H9 (cell line): ENCODE results near the gene ELOVL2. TPM values are rescaled to one million over a fixed set of nuclear protein-coding genes. Genes with fewer than 3 reads are reported as not detected.

ENCODE experiments used
- DNase-seq: peaks from one replicate; pipeline ENCODE4 v3.0.0-alpha.2; 2017
- H2AFZ ChIP-seq: one replicate; pipeline ENCODE4 v1.6.1; 2013; ENCODE audit warnings: mild to moderate bottlenecking, low read length, control low read depth, moderate library complexity
- H2AK5ac ChIP-seq: 2 replicates; pipeline ENCODE4 v1.6.1; 2013; ENCODE audit warnings: low read length, control low read depth, mixed read lengths; ENCODE audit not compliant: insufficient read length
- H2BK120ac ChIP-seq: one replicate; pipeline ENCODE4 v1.6.1; 2013; ENCODE audit warnings: low read depth, mild to moderate bottlenecking, low read length, control low read depth, inconsistent platforms; ENCODE audit not compliant: poor library complexity, severe bottlenecking
- H2BK12ac ChIP-seq: 2 replicates; pipeline ENCODE4 v1.6.1; 2013; ENCODE audit warnings: low read length, control low read depth, mixed read lengths, low read depth; ENCODE audit not compliant: insufficient read length
- H2BK15ac ChIP-seq: 2 replicates; pipeline ENCODE4 v1.6.1; 2013; ENCODE audit warnings: low read depth, low read length, control low read depth
- H2BK20ac ChIP-seq: one replicate; pipeline ENCODE4 v1.6.1; 2013; ENCODE audit warnings: low read depth, mild to moderate bottlenecking, low read length, control low read depth, inconsistent platforms; ENCODE audit not compliant: poor library complexity, severe bottlenecking
- H2BK5ac ChIP-seq: 2 replicates; pipeline ENCODE4 v1.6.1; 2013; ENCODE audit warnings: low read length, control low read depth, mixed read lengths; ENCODE audit not compliant: insufficient read length
- H3K14ac ChIP-seq: 2 replicates; pipeline ENCODE4 v1.6.1; 2013; ENCODE audit warnings: low read length, control low read depth; ENCODE audit not compliant: insufficient read depth
- H3K18ac ChIP-seq: 2 replicates; pipeline ENCODE4 v1.6.1; 2013; ENCODE audit warnings: low read depth, mild to moderate bottlenecking, mixed read lengths, low read length, control low read depth; ENCODE audit not compliant: insufficient read length
- H3K23ac ChIP-seq: 2 replicates; pipeline ENCODE4 v1.6.1; 2013; ENCODE audit warnings: low read length, control low read depth, mixed read lengths, low read depth; ENCODE audit not compliant: insufficient read length
- H3K23me2 ChIP-seq: 2 replicates; pipeline ENCODE4 v1.6.1; 2013; ENCODE audit warnings: low read depth, mild to moderate bottlenecking, mixed read lengths, low read length, control low read depth; ENCODE audit not compliant: insufficient read length, poor library complexity, severe bottlenecking
- H3K27ac ChIP-seq: 2 replicates; pipeline ENCODE4 v1.5.1; 2013; ENCODE audit warnings: low read length, control low read depth, mixed read lengths, low read depth; ENCODE audit not compliant: insufficient read length
- H3K27me3 ChIP-seq: 2 replicates; pipeline ENCODE4 v1.6.1; 2013; ENCODE audit warnings: low read length, control low read depth, inconsistent platforms; ENCODE audit not compliant: insufficient read depth
- H3K4ac ChIP-seq: 2 replicates; pipeline ENCODE4 v1.6.1; 2013; ENCODE audit warnings: low read depth, mild to moderate bottlenecking, control low read depth, inconsistent platforms, low read length, moderate library complexity
- H3K4me1 ChIP-seq: 2 replicates; pipeline ENCODE4 v1.6.1; 2013; ENCODE audit warnings: low read length, control low read depth, inconsistent platforms; ENCODE audit not compliant: insufficient read depth
- H3K4me2 ChIP-seq: 2 replicates; pipeline ENCODE4 v1.6.1; 2013; ENCODE audit warnings: low read length, control low read depth, mixed read lengths; ENCODE audit not compliant: insufficient read length, insufficient read depth
- H3K56ac ChIP-seq: 2 replicates; pipeline ENCODE4 v1.6.1; 2013; ENCODE audit warnings: low read depth, mild to moderate bottlenecking, mixed read lengths, low read length, control low read depth; ENCODE audit not compliant: insufficient read length
- H3K79me1 ChIP-seq: 2 replicates; pipeline ENCODE4 v1.6.1; 2013; ENCODE audit warnings: low read depth, mild to moderate bottlenecking, moderate library complexity, low read length, control low read depth, inconsistent platforms; ENCODE audit not compliant: insufficient read depth, poor library complexity, severe bottlenecking
- H3K79me2 ChIP-seq: 2 replicates; pipeline ENCODE4 v1.6.1; 2013; ENCODE audit warnings: low read length, control low read depth, inconsistent platforms; ENCODE audit not compliant: insufficient read depth
- H3K9ac ChIP-seq: 2 replicates; pipeline ENCODE4 v1.6.1; 2013; ENCODE audit warnings: low read length, control low read depth, mixed read lengths; ENCODE audit not compliant: insufficient read length; ENCODE audit errors: extremely low read depth
- H3K9me3 ChIP-seq: one replicate; pipeline ENCODE4 v1.6.1; 2013; ENCODE audit warnings: low read depth, low read length, inconsistent platforms; ENCODE audit not compliant: control insufficient read depth
- H3T11ph ChIP-seq: one replicate; pipeline ENCODE4 v1.6.1; 2013; ENCODE audit warnings: mild to moderate bottlenecking, low read length, control low read depth, inconsistent platforms
- H4K20me1 ChIP-seq: one replicate; pipeline ENCODE4 v1.6.1; 2013; ENCODE audit not compliant: control insufficient read depth, insufficient read length, insufficient read depth
- H4K5ac ChIP-seq: 2 replicates; pipeline ENCODE4 v1.6.1; 2013; ENCODE audit warnings: low read depth, mild to moderate bottlenecking, mixed read lengths, low read length, control low read depth; ENCODE audit not compliant: insufficient read length
- H4K8ac ChIP-seq: replicated peaks from 2 replicates; pipeline ENCODE4 v1.6.1; 2013; ENCODE audit warnings: low read length, control low read depth, mixed read lengths, low read depth; ENCODE audit not compliant: insufficient read length
- H4K91ac ChIP-seq: 2 replicates; pipeline ENCODE4 v1.6.1; 2013; ENCODE audit warnings: low read depth, mild to moderate bottlenecking, moderate library complexity, mixed read lengths, low read length, control low read depth; ENCODE audit not compliant: insufficient read length
- H3K27ac Mint-ChIP-seq, 3 experiments: 2 replicates in 2 of 3; 3 replicates in 1 of 3; pipeline ENCODE4 v1.8.0; 2020 to 2021; ENCODE audit warnings: mixed read lengths in 3 of 3, mild to moderate bottlenecking in 1 of 3, moderate library complexity in 1 of 3
- H3K27me3 Mint-ChIP-seq: 2 replicates; pipeline ENCODE4 v1.8.0; 2021; ENCODE audit warnings: low read depth, mild to moderate bottlenecking, moderate library complexity, mixed read lengths
- H3K36me3 Mint-ChIP-seq, 3 experiments: 2 replicates in 2 of 3; 3 replicates in 1 of 3; pipeline ENCODE4 v1.8.0; 2020 to 2021; ENCODE audit warnings: low read depth in 3 of 3, mixed read lengths in 3 of 3; ENCODE audit not compliant: insufficient read depth in 1 of 3
- H3K4me1 Mint-ChIP-seq, 2 experiments: 2 replicates each; pipeline ENCODE4 v1.8.0; 2020; ENCODE audit warnings: mixed read lengths in 2 of 2
- H3K4me3 Mint-ChIP-seq, 2 experiments: 2 replicates in 1 of 2; 3 replicates in 1 of 2; pipeline ENCODE4 v1.8.0; 2020 to 2021; ENCODE audit warnings: mild to moderate bottlenecking in 2 of 2, mixed read lengths in 2 of 2, moderate library complexity in 1 of 2
- H3K9me3 Mint-ChIP-seq, 2 experiments: 2 replicates in 1 of 2; 3 replicates in 1 of 2; pipeline ENCODE4 v1.8.0; 2020; ENCODE audit warnings: mild to moderate bottlenecking in 2 of 2, mixed read lengths in 2 of 2, moderate library complexity in 1 of 2
- WGBS: extraction: QIAGEN DNeasy Blood & Tissue Kit; methylation state at CpG from one replicate; pipeline ENCODE4 v1.1.7; 2013; ENCODE audit warnings: missing lambda C conversion rate, low lambda C conversion rate, mixed read lengths; ENCODE audit not compliant: insufficient read length; ENCODE audit errors: extremely low coverage; 5-methylcytosine and 5-hydroxymethylcytosine counted together
- total RNA-seq: library from RNA; stranded (reverse); gene quantifications from 2 replicates; pipeline ENCODE4 v1.2.1, GENCODE V29; 2021
- TF ChIP-seq, protein P1 (sequence below): fragments of 200-600 bp; sonication (generic); conservative IDR thresholded peaks from 3 replicates; pipeline ENCODE4 v1.8.0; 2021; ENCODE audit warnings: antibody characterized with exemption, mild to moderate bottlenecking

Gene ELOVL2
- total RNA-seq, 1 experiment from 2014 or later, result 0.57 TPM

DNA sequence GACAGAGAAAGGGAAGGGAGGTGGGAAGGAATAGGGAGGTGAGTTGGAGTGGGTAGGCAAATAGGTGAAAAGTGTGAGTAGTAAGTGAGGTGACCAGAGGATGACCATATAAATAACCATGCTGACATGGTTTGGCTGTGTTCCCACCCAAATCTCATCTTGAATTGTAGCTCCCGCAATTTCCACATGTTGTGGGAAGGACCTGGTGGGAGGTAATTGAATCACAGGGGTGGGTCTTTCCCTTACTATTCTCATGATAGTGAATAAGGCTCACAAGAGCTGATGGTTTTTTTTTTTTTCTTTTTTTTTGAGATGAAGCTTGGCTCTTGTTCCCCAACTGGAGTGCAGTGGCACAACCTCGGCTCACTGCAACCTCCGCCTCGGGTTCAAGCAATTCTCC lies 28.0 kb upstream of the ELOVL2 start:
- Histone ChIP-seq H3K18ac (no peak overlapping the region), H3K79me1 (no peaks in the 10 kb centered on the region), H4K5ac (no peak overlapping the region), H3K79me2 (no peaks in the 10 kb centered on the region), H3K23me2 (no peaks in the 10 kb centered on the region), H3K9ac (no peak overlapping the region), H3K56ac (no peak overlapping the region), H4K8ac (no peak overlapping the region), H3K4me2 (no peak overlapping the region), H2BK20ac (no peak overlapping the region), H3K4ac (no peak overlapping the region), H3K27me3 (no peaks in the 10 kb centered on the region), H4K91ac (no peak overlapping the region), H3K4me1 (no peaks in the 10 kb centered on the region; the same call in 1 of the 2 replicates), H2AK5ac (no peak overlapping the region), H2BK120ac (no peak overlapping the region), H3K14ac (no peak overlapping the region), H3T11ph (no peak overlapping the region), H2AFZ (no peak overlapping the region), H2BK15ac (no peak overlapping the region), H3K23ac (no peak overlapping the region), H3K9me3 (no peaks in the 10 kb centered on the region), H2BK12ac (no peak overlapping the region), H2BK5ac (no peak overlapping the region), H3K27ac (no peak overlapping the region), H4K20me1 (no peaks in the 10 kb centered on the region)
- WGBS, result no CpG with 5 or more reads among the region's 4 CpGs
- H3K4me1 Mint-ChIP-seq, result peaks cover 16% of the 10 kb centered on the region in 2 experiments
- TF ChIP-seq, protein P1, sequence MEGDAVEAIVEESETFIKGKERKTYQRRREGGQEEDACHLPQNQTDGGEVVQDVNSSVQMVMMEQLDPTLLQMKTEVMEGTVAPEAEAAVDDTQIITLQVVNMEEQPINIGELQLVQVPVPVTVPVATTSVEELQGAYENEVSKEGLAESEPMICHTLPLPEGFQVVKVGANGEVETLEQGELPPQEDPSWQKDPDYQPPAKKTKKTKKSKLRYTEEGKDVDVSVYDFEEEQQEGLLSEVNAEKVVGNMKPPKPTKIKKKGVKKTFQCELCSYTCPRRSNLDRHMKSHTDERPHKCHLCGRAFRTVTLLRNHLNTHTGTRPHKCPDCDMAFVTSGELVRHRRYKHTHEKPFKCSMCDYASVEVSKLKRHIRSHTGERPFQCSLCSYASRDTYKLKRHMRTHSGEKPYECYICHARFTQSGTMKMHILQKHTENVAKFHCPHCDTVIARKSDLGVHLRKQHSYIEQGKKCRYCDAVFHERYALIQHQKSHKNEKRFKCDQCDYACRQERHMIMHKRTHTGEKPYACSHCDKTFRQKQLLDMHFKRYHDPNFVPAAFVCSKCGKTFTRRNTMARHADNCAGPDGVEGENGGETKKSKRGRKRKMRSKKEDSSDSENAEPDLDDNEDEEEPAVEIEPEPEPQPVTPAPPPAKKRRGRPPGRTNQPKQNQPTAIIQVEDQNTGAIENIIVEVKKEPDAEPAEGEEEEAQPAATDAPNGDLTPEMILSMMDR, result no peak
- H3K27ac Mint-ChIP-seq, result no peak overlapping the region
- H3K9me3 Mint-ChIP-seq, result no peaks in the 10 kb centered on the region
- no peak for DNase-seq
- H3K36me3 Mint-ChIP-seq, result no peaks in the 10 kb centered on the region
- no peak overlapping the region for H3K4me3 Mint-ChIP-seq
- no peaks in the 10 kb centered on the region for H3K27me3 Mint-ChIP-seq
